ENCODE data around the gene PRAC2.

The PRAC2 gene

DNA sequence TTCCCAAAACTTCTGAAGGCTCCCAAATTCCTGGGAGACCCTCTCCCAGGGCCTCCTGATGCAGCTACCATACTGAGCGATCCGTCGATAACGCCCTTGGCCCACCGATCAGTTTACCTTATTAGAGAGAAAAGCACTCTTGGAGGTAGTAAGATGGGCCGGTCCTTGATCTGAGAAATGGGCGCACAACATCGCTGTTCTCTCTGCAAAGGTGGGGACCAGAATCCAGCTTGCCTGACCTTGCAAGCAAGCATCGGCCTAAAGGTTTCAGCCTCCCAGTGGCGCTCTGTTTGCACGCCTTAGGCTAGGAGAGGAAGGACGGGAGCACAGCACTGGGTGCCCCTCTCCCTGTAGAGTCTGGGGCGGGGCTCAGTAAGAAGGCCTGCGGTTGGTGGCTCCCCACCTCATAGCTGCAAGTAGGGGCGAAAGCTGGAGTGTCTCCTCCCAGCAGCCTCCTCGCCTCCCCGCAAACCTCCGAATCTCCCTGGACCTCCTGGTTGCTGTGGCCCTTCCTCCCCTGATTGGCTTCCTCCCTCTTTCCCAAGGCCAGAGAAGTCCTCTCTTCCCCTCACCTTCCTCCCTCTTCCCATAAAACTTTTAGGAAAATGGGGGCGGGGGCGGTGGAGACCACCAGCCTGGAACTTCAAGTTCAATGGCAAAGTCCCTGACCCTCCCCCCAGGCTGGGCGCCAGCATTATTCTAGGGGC, 631 bp upstream of the PRAC2 start, which contains the start of gene PRAC1:
PRAC1 (minus strand) TSS at position 318 of the 707 bp plus-strand sequence; CDS start at position 192, 126 bp downstream.
- no peaks in the 10 kb centered on the region for H3F3A ChIP-seq (ENCODE audit: control insufficient read depth, insufficient read depth)
- H3K4me3 ChIP-seq (ENCODE audit: low read length): peak within 1 kb of the TSS; percentile 51
- H3K79me2 ChIP-seq (ENCODE audit: control insufficient read depth, low read length): no peaks in the 10 kb centered on the region
- no peaks in the 10 kb centered on the region for H3K9me2 ChIP-seq (replicated peaks; ENCODE audit: control insufficient read depth, low read length)
- no peaks in the 10 kb centered on the region for H4K20me1 ChIP-seq (ENCODE audit: control insufficient read depth, insufficient read depth, low read depth, low read length)
- peaks cover 55% of the 10 kb centered on the region for H3K27me3 ChIP-seq (ENCODE audit: control insufficient read depth, low read length)
- no peak for TF ChIP-seq EZH2phosphoT487 (IDR thresholded peaks at IDR 0.05; ENCODE audit: borderline replicate concordance, low read length)
- TF ChIP-seq, protein P1, sequence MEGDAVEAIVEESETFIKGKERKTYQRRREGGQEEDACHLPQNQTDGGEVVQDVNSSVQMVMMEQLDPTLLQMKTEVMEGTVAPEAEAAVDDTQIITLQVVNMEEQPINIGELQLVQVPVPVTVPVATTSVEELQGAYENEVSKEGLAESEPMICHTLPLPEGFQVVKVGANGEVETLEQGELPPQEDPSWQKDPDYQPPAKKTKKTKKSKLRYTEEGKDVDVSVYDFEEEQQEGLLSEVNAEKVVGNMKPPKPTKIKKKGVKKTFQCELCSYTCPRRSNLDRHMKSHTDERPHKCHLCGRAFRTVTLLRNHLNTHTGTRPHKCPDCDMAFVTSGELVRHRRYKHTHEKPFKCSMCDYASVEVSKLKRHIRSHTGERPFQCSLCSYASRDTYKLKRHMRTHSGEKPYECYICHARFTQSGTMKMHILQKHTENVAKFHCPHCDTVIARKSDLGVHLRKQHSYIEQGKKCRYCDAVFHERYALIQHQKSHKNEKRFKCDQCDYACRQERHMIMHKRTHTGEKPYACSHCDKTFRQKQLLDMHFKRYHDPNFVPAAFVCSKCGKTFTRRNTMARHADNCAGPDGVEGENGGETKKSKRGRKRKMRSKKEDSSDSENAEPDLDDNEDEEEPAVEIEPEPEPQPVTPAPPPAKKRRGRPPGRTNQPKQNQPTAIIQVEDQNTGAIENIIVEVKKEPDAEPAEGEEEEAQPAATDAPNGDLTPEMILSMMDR (IDR thresholded peaks at IDR 0.05; ENCODE audit: low read depth, low read length, poor library complexity, severe bottlenecking): no peak
- no peaks in the 10 kb centered on the region for H3K9me3 ChIP-seq (ENCODE audit: control insufficient read depth, insufficient read depth, low read length)
- no peak within 1 kb of the TSS for H3K27ac ChIP-seq (ENCODE audit: low read depth, low read length)
- peak within 1 kb of the TSS; percentile 50 for H3K4me2 ChIP-seq (ENCODE audit: low read length)
- no peaks in the 10 kb centered on the region for H3K36me3 ChIP-seq (ENCODE audit: control insufficient read depth, low read length)
- H3K4me1 ChIP-seq (ENCODE audit: control insufficient read depth, low read length): peaks cover 17% of the 10 kb centered on the region

DNA sequence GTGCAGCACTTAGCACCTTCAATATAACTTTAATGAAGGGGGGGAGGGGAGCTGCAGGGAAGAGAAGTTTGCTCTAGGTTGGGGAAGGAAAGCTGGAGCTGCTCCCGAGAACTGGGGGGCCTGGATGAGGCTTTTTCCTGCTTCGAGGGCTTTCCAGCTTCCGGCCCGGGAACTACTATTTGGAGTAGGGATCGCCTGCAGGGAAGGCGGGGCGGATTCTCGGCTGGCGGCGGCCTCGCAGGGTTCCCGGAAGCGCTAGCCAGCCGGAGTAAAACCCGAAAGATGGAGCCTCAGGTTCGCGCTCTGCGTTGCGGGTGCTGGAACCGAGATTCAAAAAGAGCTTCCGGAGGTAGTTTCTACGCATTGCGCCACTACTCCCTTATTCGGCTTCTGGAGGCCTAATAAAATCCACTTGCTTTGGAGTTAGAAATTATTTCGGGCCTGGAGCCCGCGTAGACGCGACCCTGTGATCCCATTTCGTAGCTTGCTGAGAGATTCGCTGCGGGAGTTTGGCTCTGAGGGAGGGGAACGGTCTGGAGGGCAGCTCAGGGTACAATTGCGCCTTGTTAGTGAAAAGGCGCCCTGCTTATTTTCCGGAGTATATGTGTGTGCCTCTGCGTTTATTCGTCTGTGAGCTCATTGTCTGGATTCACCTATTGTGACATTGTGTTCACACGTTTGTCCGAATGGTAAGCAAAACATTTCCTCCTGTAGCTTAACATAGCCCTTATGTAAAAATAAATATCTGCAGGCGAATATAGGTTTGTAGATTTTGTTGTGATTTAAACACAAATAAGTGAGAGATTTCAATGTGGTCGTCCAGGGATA, 652 bp downstream of the PRAC2 start:
- H3K4me3 ChIP-seq (ENCODE audit: low read length): peak overlapping the region; percentile 51
- no peaks in the 10 kb centered on the region for H3K9me2 ChIP-seq (replicated peaks; ENCODE audit: control insufficient read depth, low read length)
- H3K27me3 ChIP-seq (ENCODE audit: control insufficient read depth, low read length): peaks cover 59% of the 10 kb centered on the region
- H3K4me1 ChIP-seq (ENCODE audit: control insufficient read depth, low read length): peaks cover 17% of the 10 kb centered on the region
- H3K36me3 ChIP-seq (ENCODE audit: control insufficient read depth, low read length): no peaks in the 10 kb centered on the region
- peak overlapping the region; percentile 50 for H3K4me2 ChIP-seq (ENCODE audit: low read length)
- H3F3A ChIP-seq (ENCODE audit: control insufficient read depth, insufficient read depth): no peaks in the 10 kb centered on the region
- H4K20me1 ChIP-seq (ENCODE audit: control insufficient read depth, insufficient read depth, low read depth, low read length): no peaks in the 10 kb centered on the region
- H3K27ac ChIP-seq (ENCODE audit: low read depth, low read length): no peak overlapping the region
- no peaks in the 10 kb centered on the region for H3K9me3 ChIP-seq (ENCODE audit: control insufficient read depth, insufficient read depth, low read length)
- no peaks in the 10 kb centered on the region for H3K79me2 ChIP-seq (ENCODE audit: control insufficient read depth, low read length)
- TF ChIP-seq, protein P1 (IDR thresholded peaks at IDR 0.05; ENCODE audit: low read depth, low read length, poor library complexity, severe bottlenecking): no peak
- TF ChIP-seq EZH2phosphoT487 (IDR thresholded peaks at IDR 0.05; ENCODE audit: borderline replicate concordance, low read length): peak; percentile 93

DNA sequence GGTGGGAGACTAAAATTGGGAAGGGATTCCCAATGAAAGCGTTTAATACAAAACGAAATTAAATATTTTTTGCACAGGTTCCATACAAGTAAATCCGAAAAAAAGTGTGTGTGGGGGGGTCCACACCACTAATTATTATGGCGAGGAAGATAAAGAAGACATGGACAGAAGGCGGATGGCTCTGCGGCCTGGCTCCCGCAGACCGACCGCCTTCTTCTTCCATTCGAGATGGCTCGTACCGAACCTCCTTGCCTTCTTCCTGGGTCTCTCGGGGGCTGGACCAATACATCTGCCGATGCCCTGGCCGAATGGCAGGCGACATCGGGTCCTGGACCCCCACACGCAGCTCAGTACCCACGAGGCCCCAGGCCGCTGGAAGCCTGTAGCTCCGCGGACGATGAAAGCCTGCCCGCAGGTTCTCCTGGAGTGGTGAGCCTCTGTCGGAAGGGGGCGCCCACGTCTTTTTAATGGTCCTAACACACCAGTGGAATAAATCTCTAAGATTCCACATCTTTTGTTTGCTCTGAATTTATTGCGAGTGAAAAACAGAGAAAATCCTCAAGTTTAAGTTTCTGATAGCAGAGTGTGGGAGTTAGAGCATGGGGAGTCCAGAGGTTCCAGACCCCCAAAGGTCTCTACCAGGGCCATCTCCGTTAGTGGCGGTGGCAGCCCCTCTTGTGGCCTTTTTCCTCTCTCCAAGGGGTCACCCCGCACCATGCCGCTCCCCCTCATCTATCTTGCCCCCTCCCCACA, 1.4 kb downstream of the PRAC2 start:
- H3K4me2 ChIP-seq (ENCODE audit: low read length): peak overlapping the region; percentile 50
- H3K4me3 ChIP-seq (ENCODE audit: low read length): peak overlapping the region; percentile 51
- no peaks in the 10 kb centered on the region for H3F3A ChIP-seq (ENCODE audit: control insufficient read depth, insufficient read depth)
- H3K4me1 ChIP-seq (ENCODE audit: control insufficient read depth, low read length): peaks cover 17% of the 10 kb centered on the region
- H3K9me3 ChIP-seq (ENCODE audit: control insufficient read depth, insufficient read depth, low read length): no peaks in the 10 kb centered on the region
- H3K9me2 ChIP-seq (replicated peaks; ENCODE audit: control insufficient read depth, low read length): no peaks in the 10 kb centered on the region
- no peak overlapping the region for H3K27ac ChIP-seq (ENCODE audit: low read depth, low read length)
- H4K20me1 ChIP-seq (ENCODE audit: control insufficient read depth, insufficient read depth, low read depth, low read length): no peaks in the 10 kb centered on the region
- peaks cover 63% of the 10 kb centered on the region for H3K27me3 ChIP-seq (ENCODE audit: control insufficient read depth, low read length)
- no peaks in the 10 kb centered on the region for H3K36me3 ChIP-seq (ENCODE audit: control insufficient read depth, low read length)
- no peaks in the 10 kb centered on the region for H3K79me2 ChIP-seq (ENCODE audit: control insufficient read depth, low read length)
- TF ChIP-seq, protein P1 (IDR thresholded peaks at IDR 0.05; ENCODE audit: low read depth, low read length, poor library complexity, severe bottlenecking): peak; percentile 75
- TF ChIP-seq EZH2phosphoT487 (IDR thresholded peaks at IDR 0.05; ENCODE audit: borderline replicate concordance, low read length): no peak

Data from DOHH2 (cell line).